GM21619 (cell line): Measurements from ENCODE around the gene TPD52L3.

Source experiments
- ATAC-seq: cut with Tn5 transposase; IDR thresholded peaks from one replicate; pipeline ENCODE4 v1.9.1; 2021; ENCODE audit not compliant: unreplicated experiment

The TPD52L3 gene

GRCh38 chr9:6328103-6328502 lies at the start of gene TPD52L3:
Gene TPD52L3, plus strand, starts transcription at chr9:6328375. Its CDS starts 221 bp downstream, at chr9:6328596.
- ATAC-seq: no peak

GRCh38 chr9:6301858-6302257 lies 26.3 kb upstream of the TPD52L3 start:
- ATAC-seq: no peak

- ATAC-seq: no peak
These were observed 25.8 kb upstream of the TPD52L3 start for GRCh38 chr9:6302417-6302816.

- no peak for ATAC-seq
These were observed 23.9 kb upstream of the TPD52L3 start for GRCh38 chr9:6304232-6304631.

- ATAC-seq: no peak
These were observed 22.1 kb upstream of the TPD52L3 start for GRCh38 chr9:6305954-6306563.

GRCh38 chr9:6307551-6308096 lies 20.6 kb upstream of the TPD52L3 start:
- no peak for ATAC-seq

GRCh38 chr9:6330958-6331634 lies 2.9 kb downstream of the TPD52L3 start:
- no peak for ATAC-seq

GRCh38 chr9:6334305-6334704 lies 6.1 kb downstream of the TPD52L3 start:
- ATAC-seq: no peak

GRCh38 chr9:6348766-6349165 lies 20.6 kb downstream of the TPD52L3 start:
- ATAC-seq: no peak

GRCh38 chr9:6351737-6352136 lies 23.6 kb downstream of the TPD52L3 start:
- no peak for ATAC-seq

GRCh38 chr9:6354072-6354686 lies 26.0 kb downstream of the TPD52L3 start:
- ATAC-seq: peak; percentile 80

GRCh38 chr9:6355728-6356127 lies 27.6 kb downstream of the TPD52L3 start:
- no peak for ATAC-seq

- ATAC-seq: no peak
These were observed 28.3 kb downstream of the TPD52L3 start for GRCh38 chr9:6356441-6356840.

- no peak for ATAC-seq
These were observed 28.7 kb downstream of the TPD52L3 start for GRCh38 chr9:6356904-6357303.

- ATAC-seq: no peak
These were observed 39.1 kb downstream of the TPD52L3 start for GRCh38 chr9:6367128-6367890.

- ATAC-seq: no peak
These were observed 40.7 kb downstream of the TPD52L3 start for GRCh38 chr9:6368831-6369230.
